HG03460 (cell line): ENCODE measurements around the gene DPAGT1.
"Not testable (repeated sequence)": the region's sequence is repeated elsewhere in the genome, so short reads cannot be mapped to it uniquely, and the experiment has no call there.

ENCODE experiments used
- ATAC-seq: cut with Tn5 transposase; IDR thresholded peaks from one replicate; pipeline ENCODE4 v1.9.1; 2021; ENCODE audit not compliant: unreplicated experiment

The DPAGT1 gene

GRCh38 chr11:119059128-119059527 lies 42.5 kb downstream of the DPAGT1 start:
- ATAC-seq, result not testable (repeated sequence)

- peak; percentile 89 for ATAC-seq
Observed at GRCh38 chr11:119057000-119057769, 44.5 kb downstream of the DPAGT1 start, which contains the start of gene HYOU1. Gene HYOU1 (minus strand): TSS chr11:119057205. CDS start chr11:119056160, 1,045 bp downstream.

DNA sequence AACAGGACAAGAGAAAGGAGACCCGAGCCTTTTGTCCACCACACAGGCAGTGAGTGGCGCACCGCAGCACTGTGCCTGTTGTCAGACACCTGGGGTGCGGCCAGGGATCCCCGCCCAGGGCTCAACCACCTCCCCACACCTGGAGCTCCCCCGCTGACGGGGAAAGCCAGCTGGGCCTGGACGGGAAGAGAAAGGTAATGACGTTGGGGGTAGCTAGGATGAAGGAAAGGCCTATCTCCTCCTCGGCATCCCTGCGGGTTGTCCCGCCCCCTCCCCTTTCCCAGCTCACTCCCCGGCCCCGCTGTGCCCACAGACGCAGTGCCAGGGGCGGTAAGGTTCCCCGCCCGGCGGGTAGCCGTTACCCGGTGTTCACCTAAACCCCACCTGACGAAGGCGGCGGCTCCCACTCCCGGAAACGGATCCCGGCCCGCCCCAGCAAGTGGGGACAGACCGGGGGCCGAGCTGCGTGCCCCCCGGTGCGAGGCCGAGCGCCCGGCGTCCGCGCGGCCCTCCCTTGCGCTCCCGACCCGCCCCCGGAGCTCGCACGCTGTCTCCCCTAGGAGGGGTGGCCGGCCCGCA lies 45.1 kb downstream of the DPAGT1 start:
- peak; percentile 2 for ATAC-seq

DNA sequence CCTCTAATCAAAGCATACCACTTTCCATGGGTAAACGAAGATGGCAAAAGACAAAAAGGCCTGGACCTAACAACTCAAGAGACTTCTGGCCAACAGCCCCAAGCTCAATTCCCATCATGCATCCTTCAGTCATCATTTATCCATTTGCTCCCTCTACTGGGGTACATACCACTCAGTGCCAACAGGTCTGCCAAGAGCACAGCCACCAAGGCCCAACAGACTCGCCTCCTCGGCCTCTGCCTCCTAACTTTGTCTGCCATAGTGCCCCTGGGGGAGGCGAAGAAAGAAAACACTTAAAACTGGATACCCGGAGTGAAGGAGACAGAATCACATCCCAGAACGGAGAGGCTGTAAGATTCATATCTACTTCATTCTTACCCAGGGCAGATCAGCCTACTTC lies 45.8 kb downstream of the DPAGT1 start:
- ATAC-seq, result no peak

DNA sequence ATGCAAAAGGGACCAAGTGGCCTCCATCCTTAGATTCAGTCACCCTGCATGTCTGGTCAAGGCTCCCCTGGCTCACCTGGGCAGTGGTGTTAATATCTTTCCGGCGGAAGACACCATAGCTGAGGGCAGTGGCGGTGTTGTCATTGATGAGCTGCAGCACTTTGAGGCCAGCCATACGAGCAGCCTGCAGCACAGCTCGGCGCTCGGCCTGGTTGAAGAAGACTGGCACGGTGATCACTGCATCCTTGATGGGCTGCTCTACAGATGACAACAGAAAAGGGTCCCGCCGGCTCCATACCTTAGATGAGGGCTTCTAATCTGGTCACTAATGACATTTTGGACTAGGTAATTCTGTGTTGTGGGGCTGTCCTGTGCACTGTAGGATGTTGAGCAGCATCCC lies 47.2 kb downstream of the DPAGT1 start:
- ATAC-seq, result no peak

DNA sequence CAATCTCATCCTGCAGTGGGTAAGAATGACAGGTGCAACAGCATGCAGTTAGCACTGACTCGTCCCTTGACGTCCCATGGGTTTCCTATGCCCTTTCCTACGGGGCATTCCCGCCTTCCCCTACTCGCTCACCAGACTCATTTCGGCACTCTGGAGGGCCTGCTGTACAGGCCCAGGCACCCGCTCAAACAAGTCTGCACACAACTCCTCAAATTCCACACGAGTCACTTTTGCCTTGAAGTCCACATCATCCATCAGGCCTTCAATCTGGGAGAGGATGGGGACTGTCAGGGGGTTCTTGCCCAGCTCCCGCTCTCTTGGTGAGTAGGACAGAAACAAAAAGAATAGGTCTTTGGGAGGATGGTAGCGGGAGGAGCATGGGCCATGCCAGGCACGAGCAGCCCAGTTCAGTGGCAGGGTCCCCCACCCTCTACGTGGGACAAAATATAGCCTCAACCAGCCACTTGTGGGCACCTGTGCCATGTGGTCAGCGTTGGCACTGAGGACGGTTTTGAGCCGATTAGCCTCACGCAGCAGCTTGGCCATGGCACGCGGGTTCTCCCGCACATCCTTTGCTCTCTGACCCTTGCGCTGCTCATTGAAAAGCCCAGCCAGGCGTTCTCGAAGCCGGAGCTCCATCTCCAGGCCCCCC lies 49.4 kb downstream of the DPAGT1 start:
- peak; percentile 3 for ATAC-seq

GRCh38 chr11:119051440-119052162 lies 50.1 kb downstream of the DPAGT1 start:
- peak; percentile 56 for ATAC-seq

DNA sequence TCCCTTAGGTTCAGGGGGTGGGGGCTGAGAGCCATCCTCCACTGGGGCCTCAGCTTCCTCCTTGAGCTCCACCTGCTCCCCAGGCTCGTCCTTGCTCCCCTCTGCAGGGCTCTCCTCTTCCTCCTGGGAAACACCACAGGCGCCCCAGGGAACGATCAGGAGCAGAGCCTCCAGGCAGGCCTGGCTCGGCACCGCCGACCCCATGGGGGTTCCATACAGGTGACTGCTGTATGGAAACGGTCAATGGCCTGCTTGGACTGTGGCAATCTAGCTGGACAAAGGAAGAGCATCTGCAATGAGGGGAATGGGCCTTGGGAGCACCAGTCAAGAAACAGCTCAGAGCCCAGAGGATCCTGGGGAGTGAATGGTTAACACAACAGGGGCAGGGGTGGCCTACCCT lies 52.6 kb downstream of the DPAGT1 start:
- no peak for ATAC-seq

DNA sequence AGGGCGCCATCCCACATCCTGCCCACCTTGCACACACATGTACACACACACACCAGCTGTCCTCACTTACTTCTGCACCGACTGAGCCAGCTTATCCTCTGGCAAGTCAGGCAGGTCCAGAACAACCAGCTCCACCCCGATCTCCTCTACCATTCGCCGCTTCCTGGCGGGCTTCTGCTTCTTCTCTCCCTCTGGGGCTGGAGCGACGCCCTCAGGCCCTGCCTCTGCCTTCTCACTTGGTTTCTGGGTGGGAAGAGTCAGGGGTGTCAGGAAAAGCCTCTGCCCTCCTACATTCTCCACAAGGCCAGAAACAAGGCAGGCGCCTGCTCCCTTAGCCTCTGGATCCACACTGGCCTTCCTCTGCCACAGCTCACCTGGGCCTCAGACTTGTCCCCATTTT lies 53.0 kb downstream of the DPAGT1 start:
- no peak for ATAC-seq

GRCh38 chr11:119047205-119047604 lies 54.4 kb downstream of the DPAGT1 start:
- no peak for ATAC-seq
